ENCODE data around the gene NRG3. TPM values are rescaled to one million over a fixed set of nuclear protein-coding genes. Genes with fewer than 3 reads are reported as not detected.
"Not testable (repeated sequence)": the region's sequence is repeated elsewhere in the genome, so short reads cannot be mapped to it uniquely, and the experiment has no call there.

The NRG3 gene
- total and polyA plus RNA-seq, 11 donors: 0.11 to 0.41 (median 0.27) TPM; not detected in 7

- ATAC-seq: peak in 3 of 4 donors; percentile 66 to 94 (median 67)
- Histone ChIP-seq H3K9me3 (no peaks in the 10 kb centered on the region), H3K36me3 (no peaks in the 10 kb centered on the region), H3K4me3 (no peak overlapping the region), H3K4me1 (peaks cover 0 to 14% (median 0%) of the 10 kb centered on the region in 12 donors), H3K27me3 (no peaks in the 10 kb centered on the region), H3K27ac (peak overlapping the region in 4 of 12 donors; percentile 9 to 51 (median 20))
- TF ChIP-seq POLR2A (IDR thresholded peaks at IDR 0.05) (no peak), CTCF (IDR thresholded peaks at IDR 0.05) (no peak)
- intact Hi-C loops (cut with DNase I): no loop called here
- 60 to 71% (median 64%) methylated on average over 5 of the region's 5 CpGs for WGBS, 4 donors
- DNase-seq: peak in 1 of 5 donors; percentile 27
These were observed 1107.2 kb downstream of the NRG3 start for GRCh38 chr10:82982110-82982608.

- H3K36me3 ChIP-seq: no peaks in the 10 kb centered on the region
- H3K27me3 ChIP-seq: no peaks in the 10 kb centered on the region
- TF ChIP-seq CTCF (IDR thresholded peaks at IDR 0.05): no peak
- no peak for TF ChIP-seq POLR2A (IDR thresholded peaks at IDR 0.05)
- WGBS, 4 donors: 94 to 96% (median 96%) methylated on average over 10 of the region's 10 CpGs
- no peak overlapping the region for H3K27ac ChIP-seq
- ATAC-seq: no peak
- H3K4me1 ChIP-seq: peaks cover 0 to 14% (median 0%) of the 10 kb centered on the region in 12 donors
- no peaks in the 10 kb centered on the region for H3K9me3 ChIP-seq
- no peak for DNase-seq
- intact Hi-C loops (cut with DNase I): no loop called here
- no peak overlapping the region for H3K4me3 ChIP-seq
These were observed 1111.2 kb downstream of the NRG3 start for GRCh38 chr10:82986216-82986615.

GRCh38 chr10:83006479-83006878, 1131.5 kb downstream of the NRG3 start:
- H3K36me3 ChIP-seq; H3K27me3 ChIP-seq; H3K9me3 ChIP-seq; DNase-seq; intact Hi-C loops (cut with DNase I); H3K4me3 ChIP-seq; ATAC-seq; H3K27ac ChIP-seq; H3K4me1 ChIP-seq: not testable (repeated sequence)
- 81 to 95% (median 88%) methylated on average over 8 of the region's 8 CpGs for WGBS, 4 donors

GRCh38 chr10:83007510-83007909, 1132.5 kb downstream of the NRG3 start:
- Histone ChIP-seq H3K9me3 (no peaks in the 10 kb centered on the region), H3K27ac (no peak overlapping the region), H3K4me3 (no peak overlapping the region), H3K36me3 (no peaks in the 10 kb centered on the region), H3K27me3 (no peaks in the 10 kb centered on the region), H3K4me1 (no peaks in the 10 kb centered on the region)
- intact Hi-C loops (cut with DNase I): no loop called here
- WGBS, 4 donors: 81 to 85% (median 84%) methylated on average over 3 of the region's 3 CpGs
- TF ChIP-seq CTCF (IDR thresholded peaks at IDR 0.05): no peak
- TF ChIP-seq POLR2A (IDR thresholded peaks at IDR 0.05): no peak
- no peak for ATAC-seq
- DNase-seq: no peak

- Histone ChIP-seq H3K27me3 (no peaks in the 10 kb centered on the region), H3K36me3 (no peaks in the 10 kb centered on the region), H3K27ac (no peak overlapping the region), H3K4me1 (no peaks in the 10 kb centered on the region), H3K4me3 (no peak overlapping the region), H3K9me3 (no peaks in the 10 kb centered on the region)
- TF ChIP-seq CTCF (IDR thresholded peaks at IDR 0.05) (no peak), POLR2A (IDR thresholded peaks at IDR 0.05) (no peak)
- 43 to 70% (median 56%) methylated on average over 3 of the region's 3 CpGs for WGBS, 4 donors
- intact Hi-C loops (cut with DNase I): no loop called here
- no peak for DNase-seq
- ATAC-seq: no peak
These were observed 1137.9 kb downstream of the NRG3 start for GRCh38 chr10:83012866-83013265.
